Measurements from ENCODE around the gene PRDM16.

Gene PRDM16

DNA sequence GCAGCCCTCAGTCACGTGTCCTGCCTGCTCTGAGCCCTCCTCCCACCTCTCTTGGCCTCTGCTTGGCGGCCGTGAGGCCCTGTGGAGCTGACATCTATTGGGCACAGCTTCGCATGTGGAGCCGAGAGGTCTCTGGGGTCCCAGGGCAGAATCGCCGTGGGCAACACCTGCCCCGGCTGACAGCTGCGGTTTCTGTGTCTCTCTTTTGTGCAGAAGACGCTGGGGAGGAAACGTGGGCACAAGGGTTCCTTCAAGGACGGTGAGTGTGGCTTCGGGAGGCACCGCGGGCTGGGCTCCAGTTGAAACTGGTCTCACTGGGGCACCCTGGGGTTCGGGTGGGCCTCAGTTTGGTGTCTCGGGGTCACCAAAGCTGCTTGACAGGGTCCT, 396.9 kb downstream of the PRDM16 start:
- DNase-seq (ENCODE audit: low read depth in 2 of 2) = no peak
- TF ChIP-seq, protein P1, sequence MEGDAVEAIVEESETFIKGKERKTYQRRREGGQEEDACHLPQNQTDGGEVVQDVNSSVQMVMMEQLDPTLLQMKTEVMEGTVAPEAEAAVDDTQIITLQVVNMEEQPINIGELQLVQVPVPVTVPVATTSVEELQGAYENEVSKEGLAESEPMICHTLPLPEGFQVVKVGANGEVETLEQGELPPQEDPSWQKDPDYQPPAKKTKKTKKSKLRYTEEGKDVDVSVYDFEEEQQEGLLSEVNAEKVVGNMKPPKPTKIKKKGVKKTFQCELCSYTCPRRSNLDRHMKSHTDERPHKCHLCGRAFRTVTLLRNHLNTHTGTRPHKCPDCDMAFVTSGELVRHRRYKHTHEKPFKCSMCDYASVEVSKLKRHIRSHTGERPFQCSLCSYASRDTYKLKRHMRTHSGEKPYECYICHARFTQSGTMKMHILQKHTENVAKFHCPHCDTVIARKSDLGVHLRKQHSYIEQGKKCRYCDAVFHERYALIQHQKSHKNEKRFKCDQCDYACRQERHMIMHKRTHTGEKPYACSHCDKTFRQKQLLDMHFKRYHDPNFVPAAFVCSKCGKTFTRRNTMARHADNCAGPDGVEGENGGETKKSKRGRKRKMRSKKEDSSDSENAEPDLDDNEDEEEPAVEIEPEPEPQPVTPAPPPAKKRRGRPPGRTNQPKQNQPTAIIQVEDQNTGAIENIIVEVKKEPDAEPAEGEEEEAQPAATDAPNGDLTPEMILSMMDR (IDR thresholded peaks at IDR 0.05; ENCODE audit: low read depth, low read length) = no peak
- H3K4me3 ChIP-seq (replicated peaks in 1 of 2; ENCODE audit: low read depth in 2 of 2, low read length in 2 of 2) = no peak overlapping the region

DNA sequence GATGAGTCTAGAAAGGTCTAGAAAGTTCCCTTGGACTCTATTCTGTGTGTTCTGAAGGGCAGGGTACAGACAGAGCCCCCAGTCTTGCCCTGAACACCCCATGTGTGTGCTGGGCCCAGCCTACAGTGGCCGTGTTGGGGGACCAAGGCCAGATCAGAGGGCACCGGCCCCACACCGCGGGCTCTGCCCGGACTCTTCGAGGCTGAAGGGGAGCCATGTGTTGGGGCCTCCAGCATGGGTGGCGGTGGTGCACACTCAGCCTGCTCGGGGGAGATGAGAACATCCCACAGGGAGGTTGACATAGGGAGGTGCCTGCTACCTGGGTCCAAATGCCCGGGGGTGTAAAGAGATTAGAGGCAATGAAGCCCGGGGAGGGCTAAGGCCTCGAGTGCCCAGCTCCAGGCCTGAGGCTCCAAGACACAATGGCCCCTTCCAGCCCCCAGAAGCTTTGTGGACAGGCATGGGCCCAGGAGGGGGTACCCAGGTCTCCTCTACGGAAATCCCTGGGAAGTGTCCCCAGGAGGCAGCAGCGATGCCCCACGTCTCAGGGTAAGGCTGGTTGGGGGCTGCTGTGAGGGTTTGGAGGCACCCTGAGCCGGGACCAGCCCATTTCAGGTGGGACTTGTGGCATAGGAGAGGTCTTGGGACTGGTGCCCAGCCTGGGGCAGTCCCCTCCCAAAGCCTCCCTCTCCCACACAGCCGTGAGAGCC, 397.5 kb downstream of the PRDM16 start:
- no peak overlapping the region for H3K4me3 ChIP-seq (replicated peaks in 1 of 2; ENCODE audit: low read depth in 2 of 2, low read length in 2 of 2)
- no peak for DNase-seq (ENCODE audit: low read depth in 2 of 2)
- TF ChIP-seq, protein P1 (IDR thresholded peaks at IDR 0.05; ENCODE audit: low read depth, low read length) = no peak

DNA sequence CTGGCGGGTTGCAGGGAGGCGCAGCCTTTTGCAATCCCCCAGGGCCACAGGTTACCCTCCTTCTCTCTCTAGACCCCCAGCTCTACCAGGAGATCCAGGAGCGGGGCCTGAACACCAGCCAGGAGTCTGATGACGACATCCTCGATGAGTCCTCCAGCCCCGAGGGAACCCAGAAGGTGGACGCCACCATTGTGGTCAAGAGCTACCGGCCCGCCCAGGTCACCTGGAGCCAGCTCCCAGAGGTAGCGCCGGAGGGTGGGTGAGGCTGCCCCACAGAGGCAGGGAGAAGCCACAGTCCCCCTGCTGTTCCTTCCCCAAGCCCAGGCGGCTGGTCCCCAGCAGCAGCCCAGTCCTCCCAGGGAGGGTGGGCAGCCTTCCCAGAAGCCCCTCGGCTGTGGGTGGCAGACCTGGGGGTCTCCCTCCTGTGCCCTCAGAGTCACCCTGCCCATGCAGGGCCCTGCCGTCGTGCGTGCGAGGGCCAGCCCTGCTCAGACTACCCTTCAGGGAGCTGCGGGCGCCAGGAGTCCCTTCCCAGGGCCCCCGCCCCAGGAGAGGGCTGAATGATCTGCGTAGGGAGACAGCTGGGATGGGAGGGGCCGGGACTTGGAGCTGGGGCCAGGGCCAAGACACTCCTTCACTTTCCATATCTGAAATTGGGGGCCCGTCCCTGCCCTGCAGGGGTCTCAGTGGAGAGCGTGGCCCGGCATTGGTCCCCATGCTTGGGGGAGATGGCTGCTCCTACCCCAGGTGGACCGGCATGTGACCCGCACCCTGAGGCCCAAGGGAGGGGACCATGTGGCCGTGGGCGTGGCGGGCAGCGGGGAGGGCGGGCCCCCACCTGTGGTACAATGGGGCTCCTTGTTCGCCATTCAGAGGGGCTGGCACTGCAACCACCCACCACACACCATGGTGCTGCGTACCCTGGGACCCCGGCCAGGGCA, 398.4 kb downstream of the PRDM16 start:
- no peak for DNase-seq (ENCODE audit: low read depth in 2 of 2)
- no peak overlapping the region for H3K4me3 ChIP-seq (replicated peaks in 1 of 2; ENCODE audit: low read depth in 2 of 2, low read length in 2 of 2)
- TF ChIP-seq, protein P1 (IDR thresholded peaks at IDR 0.05; ENCODE audit: low read depth, low read length) = no peak

DNA sequence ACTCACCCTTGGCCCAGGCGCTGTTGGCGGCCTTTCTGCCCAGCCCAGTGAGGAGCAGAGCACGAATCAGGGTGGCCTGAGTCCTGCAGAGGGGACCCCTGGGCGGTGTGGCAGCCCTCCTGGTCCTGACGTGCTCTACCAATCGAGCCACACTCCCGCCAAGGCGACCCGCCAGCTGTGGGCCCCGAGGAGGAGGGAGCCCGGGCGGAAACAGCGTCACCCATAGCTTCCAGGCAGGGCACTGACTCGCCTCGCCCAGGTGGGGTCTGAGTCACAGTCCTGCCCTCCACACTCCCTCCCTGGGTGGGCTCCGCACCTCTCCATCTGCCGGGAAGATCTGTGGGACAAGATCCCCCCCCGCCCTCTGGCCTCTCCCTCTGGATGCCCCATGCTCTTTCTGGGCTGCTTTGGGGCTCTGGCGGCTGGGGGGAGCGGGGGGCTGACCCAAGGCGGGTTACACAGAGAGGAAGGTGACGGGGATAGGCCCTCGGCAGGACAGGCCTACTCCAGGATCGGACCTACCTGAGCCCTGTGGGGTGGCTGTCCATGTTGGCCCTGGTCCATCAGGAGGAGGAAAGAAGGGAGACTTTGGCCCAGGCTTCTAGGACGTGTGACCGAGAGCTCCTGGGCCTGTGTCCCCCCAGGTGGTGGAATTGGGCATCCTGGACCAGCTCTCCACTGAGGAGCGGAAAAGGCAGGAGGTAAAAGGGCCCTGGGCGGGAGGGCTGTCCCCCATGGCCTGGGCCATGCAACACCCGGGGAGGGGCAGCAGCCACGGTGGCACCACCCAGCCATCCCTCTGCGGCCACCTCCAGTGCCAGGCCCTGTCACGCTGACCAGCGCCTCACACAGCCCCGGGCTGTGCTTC, 399.5 kb downstream of the PRDM16 start:
- no peak for DNase-seq (ENCODE audit: low read depth in 2 of 2)

DNA sequence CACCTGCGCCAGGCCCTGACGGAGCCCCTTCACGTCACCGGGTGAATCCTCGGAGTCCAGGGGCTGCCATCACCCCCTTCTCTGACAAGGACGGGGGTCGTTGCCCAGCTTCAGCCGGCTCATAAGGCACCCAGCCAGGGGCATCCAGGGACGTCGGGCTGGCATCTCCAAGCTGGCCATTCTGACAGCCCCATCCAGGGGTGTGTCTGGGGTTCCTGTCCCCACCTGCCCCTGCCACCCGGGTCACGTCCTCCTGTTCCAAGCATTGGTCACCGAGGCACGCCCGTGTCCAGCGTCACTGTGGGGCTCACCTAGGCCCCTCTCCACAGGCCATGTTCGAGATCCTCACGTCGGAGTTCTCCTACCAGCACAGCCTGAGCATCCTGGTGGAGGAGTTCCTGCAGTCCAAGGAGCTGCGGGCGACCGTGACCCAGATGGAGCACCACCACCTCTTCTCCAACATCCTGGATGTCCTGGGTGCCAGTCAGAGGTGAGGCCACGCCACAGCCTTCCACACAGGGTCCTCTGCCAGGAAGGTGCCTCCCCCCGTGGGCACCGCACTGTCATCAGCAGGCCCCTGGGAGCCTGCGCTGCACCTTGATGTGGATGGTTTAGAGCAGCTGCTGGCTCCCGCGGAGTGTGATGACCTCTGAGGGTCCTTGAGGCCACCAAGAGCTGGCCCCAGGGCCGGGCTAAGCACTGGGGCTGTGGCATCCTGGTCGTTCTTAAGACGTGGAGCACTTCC, 400.3 kb downstream of the PRDM16 start:
- no peak for DNase-seq (ENCODE audit: low read depth in 2 of 2)
- TF ChIP-seq, protein P1 (IDR thresholded peaks at IDR 0.05; ENCODE audit: low read depth, low read length) = no peak
- H3K4me3 ChIP-seq (replicated peaks in 1 of 2; ENCODE audit: low read depth in 2 of 2, low read length in 2 of 2) = no peak overlapping the region

More for the DNA sequence above, 399.5 kb downstream of the PRDM16 start:
- TF ChIP-seq, protein P1 (IDR thresholded peaks at IDR 0.05; ENCODE audit: low read depth, low read length) = no peak
- no peak overlapping the region for H3K4me3 ChIP-seq (replicated peaks in 1 of 2; ENCODE audit: low read depth in 2 of 2, low read length in 2 of 2)

All from cardiac fibroblast (primary cell).